ENCODE data around the gene NDUFA8. TPM values are rescaled to one million over a fixed set of nuclear protein-coding genes. Genes with fewer than 3 reads are reported as not detected.

Gene NDUFA8
- total RNA-seq = 10 to 100 TPM; 17.3 to 41.3 (median 32.2) TPM

DNA sequence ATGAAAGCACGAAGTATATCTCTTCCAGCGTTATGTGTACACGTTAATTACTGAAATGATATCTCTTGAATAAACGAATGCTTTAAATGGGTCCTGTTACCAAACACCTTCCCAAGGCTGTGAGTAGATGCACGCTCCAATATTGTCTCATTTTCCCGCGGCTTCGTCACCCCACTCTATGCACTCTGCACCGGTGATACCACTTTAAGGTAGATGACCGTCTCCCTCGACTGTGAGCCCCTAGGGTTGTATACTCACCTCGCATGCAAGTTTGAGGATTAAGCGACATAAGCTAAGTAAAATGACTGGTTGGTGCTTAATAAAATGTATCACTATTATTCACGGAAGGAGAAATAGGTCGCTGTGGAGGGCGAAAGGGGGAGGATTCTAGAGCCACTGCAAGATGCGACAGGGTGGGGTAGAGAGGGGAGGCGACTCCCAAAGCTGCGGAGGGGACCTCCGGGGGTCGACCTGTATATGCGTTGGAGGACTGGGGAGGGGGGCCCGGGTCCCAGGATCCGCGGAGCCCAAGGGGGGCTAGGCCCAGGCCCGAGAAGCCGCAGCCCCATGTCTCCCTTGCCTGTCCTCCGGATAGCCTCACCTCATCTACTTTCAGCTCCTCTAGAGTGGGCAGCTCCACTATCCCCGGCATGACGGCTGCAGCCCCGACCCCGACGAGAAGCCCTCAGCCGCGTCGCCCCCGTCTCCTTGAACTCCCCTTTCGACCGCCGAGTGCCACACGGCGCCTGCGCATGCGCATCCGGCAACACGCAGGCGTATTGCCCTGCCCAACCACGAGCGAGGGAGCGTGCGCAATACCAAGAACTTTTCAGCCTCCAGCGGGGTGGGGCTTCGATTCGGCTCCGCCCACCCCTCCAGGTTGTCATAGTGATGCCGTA is at the start of gene NDUFA8, which contains the start of gene MORN5:
NDUFA8 (minus strand) TSS at position 754 of the 899 bp plus-strand sequence; CDS start at position 652, 102 bp downstream.
MORN5 (plus strand) TSS at position 883 of the 899 bp plus-strand sequence. CDS start 65 bp downstream, outside the sequence.
- H3K4me3 ChIP-seq = peak within 1 kb of the TSS; percentile 76 to 92 (median 84)
- TF ChIP-seq, protein P1, sequence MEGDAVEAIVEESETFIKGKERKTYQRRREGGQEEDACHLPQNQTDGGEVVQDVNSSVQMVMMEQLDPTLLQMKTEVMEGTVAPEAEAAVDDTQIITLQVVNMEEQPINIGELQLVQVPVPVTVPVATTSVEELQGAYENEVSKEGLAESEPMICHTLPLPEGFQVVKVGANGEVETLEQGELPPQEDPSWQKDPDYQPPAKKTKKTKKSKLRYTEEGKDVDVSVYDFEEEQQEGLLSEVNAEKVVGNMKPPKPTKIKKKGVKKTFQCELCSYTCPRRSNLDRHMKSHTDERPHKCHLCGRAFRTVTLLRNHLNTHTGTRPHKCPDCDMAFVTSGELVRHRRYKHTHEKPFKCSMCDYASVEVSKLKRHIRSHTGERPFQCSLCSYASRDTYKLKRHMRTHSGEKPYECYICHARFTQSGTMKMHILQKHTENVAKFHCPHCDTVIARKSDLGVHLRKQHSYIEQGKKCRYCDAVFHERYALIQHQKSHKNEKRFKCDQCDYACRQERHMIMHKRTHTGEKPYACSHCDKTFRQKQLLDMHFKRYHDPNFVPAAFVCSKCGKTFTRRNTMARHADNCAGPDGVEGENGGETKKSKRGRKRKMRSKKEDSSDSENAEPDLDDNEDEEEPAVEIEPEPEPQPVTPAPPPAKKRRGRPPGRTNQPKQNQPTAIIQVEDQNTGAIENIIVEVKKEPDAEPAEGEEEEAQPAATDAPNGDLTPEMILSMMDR (IDR thresholded peaks at IDR 0.05) = peak in 3 of 6 experiments; percentile 34 to 51 (median 40)
- TF ChIP-seq POLR2A (IDR thresholded peaks at IDR 0.05) = peak; percentile 69 to 82
- H3K4me1 ChIP-seq = peaks cover 0 to 25% (median 3%) of the 10 kb centered on the region in 4 donors
- DNase-seq = peak; percentile 91 to 98 (median 97)
- H3K36me3 ChIP-seq = no peaks in the 10 kb centered on the region
- no peaks in the 10 kb centered on the region for H3K9me3 ChIP-seq
- no peaks in the 10 kb centered on the region for H3K27me3 ChIP-seq
- peak within 1 kb of the TSS; percentile 83 to 85 (median 84) for H3K27ac ChIP-seq

DNA sequence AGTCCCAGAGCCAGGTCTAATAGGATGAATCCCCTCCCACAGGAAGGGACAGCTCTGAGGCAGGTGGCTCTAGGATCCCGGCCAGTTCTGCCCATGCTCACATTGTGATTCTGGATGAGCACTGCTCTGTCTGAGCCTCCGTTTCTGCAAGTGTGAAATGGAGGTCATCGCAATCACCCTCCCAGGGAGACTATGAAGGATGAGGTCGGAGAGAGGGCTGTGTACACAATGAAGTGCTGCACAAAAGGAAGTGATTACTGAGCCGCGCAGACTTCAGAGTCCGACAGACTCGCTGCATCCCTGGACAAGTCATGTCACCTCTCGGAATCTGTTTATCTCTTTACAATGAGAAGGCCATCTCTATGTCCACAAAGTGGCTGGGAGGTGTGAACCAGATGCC is 47.5 kb upstream of the NDUFA8 start:
- no peak for TF ChIP-seq POLR2A (IDR thresholded peaks at IDR 0.05)
- TF ChIP-seq, protein P1 (IDR thresholded peaks at IDR 0.05) = no peak
- Histone ChIP-seq H3K27me3 (no peaks in the 10 kb centered on the region), H3K27ac (no peak overlapping the region), H3K4me1 (no peaks in the 10 kb centered on the region), H3K4me3 (no peak overlapping the region), H3K9me3 (no peaks in the 10 kb centered on the region), H3K36me3 (no peaks in the 10 kb centered on the region)
- DNase-seq = no peak

DNA sequence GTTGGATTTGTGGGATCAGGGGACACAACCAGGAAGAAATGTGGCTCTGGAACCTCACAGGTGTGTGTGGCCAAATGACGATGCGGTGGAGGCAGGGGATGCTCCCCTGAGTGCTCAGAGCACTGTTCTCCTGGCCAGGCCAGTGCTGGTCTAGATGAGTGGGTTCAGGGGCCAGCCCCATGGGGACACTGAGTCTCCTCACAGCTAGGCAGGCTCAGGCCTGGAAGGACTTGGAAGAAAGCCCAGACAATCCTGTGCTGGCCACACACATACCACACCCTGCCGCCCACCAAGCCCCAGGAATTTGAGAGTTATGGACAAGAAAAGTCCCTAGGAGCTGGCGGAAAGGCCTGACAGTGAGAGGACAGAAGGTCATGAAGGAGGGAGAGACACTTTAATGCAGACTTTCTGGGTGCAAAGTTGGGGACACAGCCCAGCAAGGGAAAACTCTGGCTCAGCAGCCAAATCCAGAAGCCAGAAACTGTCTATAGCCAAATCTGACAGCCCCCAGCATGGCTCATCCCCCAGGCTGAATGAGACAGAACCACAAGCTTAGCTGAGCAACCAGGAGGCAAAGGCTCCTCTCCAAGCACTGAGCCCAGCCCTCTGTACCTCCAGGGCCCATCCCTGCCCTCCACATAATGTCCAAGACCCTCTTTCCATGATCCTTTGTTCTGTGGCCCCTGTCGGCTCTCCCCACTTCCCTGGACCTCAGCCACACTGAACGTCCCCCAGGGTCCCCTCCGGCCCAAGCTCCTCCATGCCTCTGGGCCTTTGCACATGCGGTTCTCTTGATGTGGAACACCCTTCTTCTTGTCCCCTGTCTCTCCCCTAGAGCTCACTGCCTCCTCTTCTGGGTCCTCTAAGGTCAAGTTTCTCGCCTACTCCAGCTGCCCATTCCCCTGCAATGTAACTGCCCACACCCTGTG is 46.8 kb upstream of the NDUFA8 start:
- Histone ChIP-seq H3K4me1 (no peaks in the 10 kb centered on the region), H3K36me3 (no peaks in the 10 kb centered on the region), H3K27me3 (no peaks in the 10 kb centered on the region), H3K4me3 (no peak overlapping the region), H3K9me3 (no peaks in the 10 kb centered on the region), H3K27ac (no peak overlapping the region)
- TF ChIP-seq POLR2A (IDR thresholded peaks at IDR 0.05) = no peak
- TF ChIP-seq, protein P1 (IDR thresholded peaks at IDR 0.05) = no peak
- DNase-seq = peak in 1 of 3 donors; percentile 22

DNA sequence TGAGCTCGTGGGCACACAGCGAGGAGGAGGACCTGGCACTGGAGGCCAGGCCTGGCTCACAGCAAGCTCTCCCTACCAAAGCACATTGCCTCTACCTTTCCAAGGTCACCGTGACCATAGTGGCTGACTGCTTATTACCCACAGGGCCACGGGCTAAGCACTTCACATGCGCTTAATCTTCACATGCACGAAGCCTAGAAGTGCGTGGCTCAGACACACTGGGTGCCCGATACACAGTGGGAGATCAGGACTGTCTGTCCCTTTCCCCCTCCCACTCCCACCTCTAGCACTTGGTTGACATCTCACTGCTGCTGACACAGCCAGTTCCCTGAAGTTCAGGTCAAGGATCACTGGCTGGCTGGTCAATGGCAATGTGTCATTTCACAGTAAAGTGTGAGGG is 45.6 kb upstream of the NDUFA8 start:
- no peaks in the 10 kb centered on the region for H3K4me1 ChIP-seq
- no peaks in the 10 kb centered on the region for H3K27me3 ChIP-seq
- DNase-seq = peak in 1 of 3 donors; percentile 27
- TF ChIP-seq, protein P1 (IDR thresholded peaks at IDR 0.05) = no peak
- TF ChIP-seq POLR2A (IDR thresholded peaks at IDR 0.05) = no peak
- no peak overlapping the region for H3K4me3 ChIP-seq
- no peaks in the 10 kb centered on the region for H3K36me3 ChIP-seq
- H3K27ac ChIP-seq = no peak overlapping the region
- H3K9me3 ChIP-seq = no peaks in the 10 kb centered on the region

DNA sequence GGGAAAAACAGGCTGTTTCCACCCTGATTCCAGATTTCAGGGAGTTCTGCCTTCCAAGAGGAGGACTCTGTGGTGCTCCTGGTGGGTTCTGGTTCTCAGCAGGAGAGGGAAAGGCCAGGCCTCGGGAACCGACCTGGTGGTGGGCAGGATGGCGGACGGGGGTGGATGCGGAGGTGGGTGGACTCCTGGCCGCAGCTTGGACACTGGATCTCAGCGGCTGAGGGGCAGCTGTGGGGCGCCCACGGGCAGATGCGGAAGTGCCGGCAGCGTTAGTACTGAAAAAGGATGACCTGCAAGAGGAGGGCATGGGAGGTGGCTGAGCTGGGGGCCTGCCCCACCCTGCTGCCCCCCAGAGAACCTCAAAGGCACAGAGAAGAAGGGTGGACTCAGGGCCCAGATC is 44.9 kb upstream of the NDUFA8 start:
- H3K9me3 ChIP-seq = no peaks in the 10 kb centered on the region
- no peaks in the 10 kb centered on the region for H3K27me3 ChIP-seq
- H3K4me3 ChIP-seq = no peak overlapping the region
- TF ChIP-seq, protein P1 (IDR thresholded peaks at IDR 0.05) = no peak
- TF ChIP-seq POLR2A (IDR thresholded peaks at IDR 0.05) = no peak
- H3K27ac ChIP-seq = no peak overlapping the region
- H3K36me3 ChIP-seq = no peaks in the 10 kb centered on the region
- peak in 1 of 3 donors; percentile 26 for DNase-seq
- H3K4me1 ChIP-seq = no peaks in the 10 kb centered on the region
